T-cell (primary cell): ENCODE data around the gene RAB20. TPM values are rescaled to one million over a fixed set of nuclear protein-coding genes. Genes with fewer than 3 reads are reported as not detected.

Experiments
- ATAC-seq, 4 experiments: fragments of 200-7000 bp in 3 of 4; fragments of 150-1000 bp in 1 of 4; cut with Tn5 transposase; replicated peaks in 1 of 4; 1 replicate in 3 of 4; 2 replicates in 1 of 4; pipeline ENCODE4 v1.10.0; 2021; ENCODE audit warnings: moderate library complexity in 3 of 4, mild to moderate bottlenecking in 2 of 4, moderate number of reproducible peaks in 1 of 4
- CTCF ChIA-PET, 2 donors: fragments of 300-600 bp; sonication (Branson Sonifier 250); formaldehyde crosslinking; loops; one replicate each; lab custom pipeline; 2022; ENCODE audit warnings: antibody characterized with exemption in 2 of 2; lab: Charles Lee
- POLR2A ChIA-PET, 2 donors: fragments of 300-600 bp; sonication (Branson Sonifier 250); formaldehyde crosslinking; loops; one replicate each; lab custom pipeline; 2022; ENCODE audit warnings: antibody characterized with exemption in 2 of 2; lab: Charles Lee
- DNase-seq, 35 experiments: peaks; one replicate each; pipeline versions ENCODE4 v3.0.0 to v3.0.0-alpha.2; 2013 to 2023
- H3K27ac ChIP-seq: one replicate; pipeline ENCODE4 v1.5.1; 2013; ENCODE audit warnings: low read length
- H3K27me3 ChIP-seq, 2 experiments: replicated peaks in 1 of 2; 1 replicate in 1 of 2; 2 replicates in 1 of 2; pipeline versions ENCODE4 v1.6.1 to v1.7.0; 2013; ENCODE audit warnings: low read length in 1 of 2, mixed read lengths in 1 of 2; ENCODE audit not compliant: control insufficient read depth in 2 of 2, insufficient read depth in 2 of 2; ENCODE audit errors: extremely low read depth in 1 of 2
- H3K36me3 ChIP-seq, 2 donors: 1 replicate in 1 of 2; 2 replicates in 1 of 2; pipeline versions ENCODE4 v1.6.1 to v1.7.0; 2013; ENCODE audit warnings: low read length in 1 of 2; ENCODE audit not compliant: control insufficient read depth in 2 of 2, insufficient read depth in 1 of 2; ENCODE audit errors: extremely low read depth in 1 of 2
- H3K4me1 ChIP-seq, 2 experiments: 1 replicate in 1 of 2; 2 replicates in 1 of 2; pipeline versions ENCODE4 v1.6.1 to v1.7.0; 2013; ENCODE audit warnings: low read length in 2 of 2, mixed read lengths in 1 of 2; ENCODE audit not compliant: insufficient read depth in 2 of 2, control insufficient read depth in 1 of 2; ENCODE audit errors: extremely low read depth in 1 of 2
- H3K4me3 ChIP-seq, 2 donors: 1 replicate in 1 of 2; 2 replicates in 1 of 2; pipeline versions ENCODE4 v1.5.1 to v1.7.0; 2013; ENCODE audit warnings: mild to moderate bottlenecking in 2 of 2, low read length in 1 of 2, moderate library complexity in 1 of 2; ENCODE audit not compliant: control insufficient read depth in 1 of 2; ENCODE audit errors: extremely low read depth in 1 of 2
- H3K9me3 ChIP-seq: 2 replicates; pipeline ENCODE4 v1.7.0; 2013
- H3K27ac Mint-ChIP-seq, 2 donors: one replicate each; pipeline ENCODE4 v1.8.0; 2020 to 2021; ENCODE audit warnings: mild to moderate bottlenecking in 2 of 2, mixed read lengths in 2 of 2
- H3K27me3 Mint-ChIP-seq, 2 donors: one replicate each; pipeline ENCODE4 v1.8.0; 2021 to 2022; ENCODE audit warnings: mixed read lengths in 2 of 2
- H3K36me3 Mint-ChIP-seq: one replicate; pipeline ENCODE4 v1.8.0; 2021; ENCODE audit warnings: mixed read lengths
- H3K4me1 Mint-ChIP-seq, 3 donors: one replicate each; pipeline ENCODE4 v1.8.0; 2020 to 2022; ENCODE audit warnings: mixed read lengths in 3 of 3, mild to moderate bottlenecking in 1 of 3
- H3K4me3 Mint-ChIP-seq, 3 donors: one replicate each; pipeline ENCODE4 v1.8.0; 2020 to 2022; ENCODE audit warnings: mild to moderate bottlenecking in 3 of 3, mixed read lengths in 3 of 3, moderate library complexity in 3 of 3
- H3K9me3 Mint-ChIP-seq, 3 donors: one replicate each; pipeline ENCODE4 v1.8.0; 2020 to 2022; ENCODE audit warnings: mixed read lengths in 3 of 3
- WGBS: methylation state at CpG from one replicate; pipeline ENCODE4 v1.1.5; 2013; ENCODE audit warnings: missing lambda C conversion rate; ENCODE audit not compliant: insufficient coverage; 5-methylcytosine and 5-hydroxymethylcytosine counted together
- total RNA-seq, 35 experiments: library from RNA in 6 of 35; stranded (reverse) in 6 of 35; fragments of 120-200 nt in 1 of 35; gene quantifications; one replicate each; pipeline versions ENCODE4 v1.2.1 to v1.2.4 and lab custom pipeline; 2013 to 2026

The RAB20 gene
- total RNA-seq, 5 donors from 2014 or later (not counting 1 experiment from before 2014, with no cell fraction given): 0.47 to 3.1 (median 2.1) TPM

GRCh38 chr13:110600261-110600819 lies 38.8 kb upstream of the RAB20 start:
- Mint-ChIP-seq H3K27ac (no peak overlapping the region), H3K4me3 (no peak overlapping the region)
- 89% methylated on average over 5 of the region's 10 CpGs for WGBS

GRCh38 chr13:110597041-110597689 lies 35.6 kb upstream of the RAB20 start:
- no peak overlapping the region for H3K4me3 Mint-ChIP-seq
- no peaks in the 10 kb centered on the region for H3K36me3 Mint-ChIP-seq
- ChIA-PET POLR2A (interaction anchor here in 1 of 2 donors (0.6 kb wide), 1 partner anchor 57 kb away, joined by 7 read pairs; no protein-coding TSS in a partner anchor), CTCF (interaction anchor here in 1 of 2 donors (0.7 kb wide), 1 partner anchor 490 kb away, joined by 3 read pairs; no protein-coding TSS in a partner anchor)
- no peak overlapping the region for H3K27ac Mint-ChIP-seq
- Histone ChIP-seq H3K9me3 (no peaks in the 10 kb centered on the region), H3K36me3 (no peaks in the 10 kb centered on the region), H3K4me1 (no peaks in the 10 kb centered on the region), H3K27ac (no peak overlapping the region), H3K4me3 (no peak overlapping the region), H3K27me3 (peaks cover 0 to 3% of the 10 kb centered on the region in 2 experiments)
- DNase-seq: no peak
- ATAC-seq: no peak
- H3K27me3 Mint-ChIP-seq: peaks cover 2 to 4% of the 10 kb centered on the region in 2 donors
- H3K9me3 Mint-ChIP-seq: no peaks in the 10 kb centered on the region
- 83% methylated on average over 10 of the region's 16 CpGs for WGBS
- peaks cover 0 to 2% (median 0%) of the 10 kb centered on the region in 3 donors for H3K4me1 Mint-ChIP-seq

More at GRCh38 chr13:110600261-110600819, 38.8 kb upstream of the RAB20 start:
- ATAC-seq: no peak
- H3K36me3 Mint-ChIP-seq: no peaks in the 10 kb centered on the region
- no peak overlapping the region for H3K27ac ChIP-seq
- H3K9me3 ChIP-seq: no peaks in the 10 kb centered on the region
- ChIA-PET POLR2A (no interaction called here), CTCF (no interaction called here)
- H3K36me3 ChIP-seq: no peaks in the 10 kb centered on the region
- no peaks in the 10 kb centered on the region for H3K4me1 Mint-ChIP-seq
- H3K27me3 Mint-ChIP-seq: peaks cover 5 to 8% of the 10 kb centered on the region in 2 donors
- no peaks in the 10 kb centered on the region for H3K9me3 Mint-ChIP-seq
- H3K4me1 ChIP-seq: no peaks in the 10 kb centered on the region
- H3K4me3 ChIP-seq: no peak overlapping the region
- DNase-seq: no peak
- H3K27me3 ChIP-seq: peaks cover 0 to 2% of the 10 kb centered on the region in 2 experiments

- WGBS: no CpG with 5 or more reads among the region's 6 CpGs
- Mint-ChIP-seq H3K36me3 (no peaks in the 10 kb centered on the region), H3K9me3 (no peaks in the 10 kb centered on the region), H3K4me1 (peaks cover 0 to 2% (median 0%) of the 10 kb centered on the region in 3 donors), H3K27ac (no peak overlapping the region), H3K4me3 (no peak overlapping the region), H3K27me3 (peaks cover 0 to 5% of the 10 kb centered on the region in 2 donors)
- ChIA-PET CTCF (interaction anchor here in 1 of 2 donors (0.5 to 0.7 kb wide), 3 partner anchors 108 to 548 kb away, joined by 3 to 4 read pairs (median 3); no protein-coding TSS in a partner anchor), POLR2A (no interaction called here)
- peak in 2 of 35 experiments; percentile 3 to 61 for DNase-seq
- H3K4me3 ChIP-seq: no peak overlapping the region
- ATAC-seq: peak in 3 of 4 experiments; percentile 30 to 69 (median 61)
- peaks cover 0 to 8% of the 10 kb centered on the region in 2 experiments for H3K27me3 ChIP-seq
- H3K36me3 ChIP-seq: no peaks in the 10 kb centered on the region
- H3K9me3 ChIP-seq: no peaks in the 10 kb centered on the region
- H3K27ac ChIP-seq: no peak overlapping the region
- no peaks in the 10 kb centered on the region for H3K4me1 ChIP-seq
These were observed 32.1 kb upstream of the RAB20 start for GRCh38 chr13:110593430-110594130.

GRCh38 chr13:110592665-110593064 lies 31.1 kb upstream of the RAB20 start:
- no peaks in the 10 kb centered on the region for H3K4me1 ChIP-seq
- Mint-ChIP-seq H3K4me1 (peaks cover 0 to 2% (median 0%) of the 10 kb centered on the region in 3 donors), H3K4me3 (no peak overlapping the region), H3K36me3 (no peaks in the 10 kb centered on the region), H3K27ac (no peak overlapping the region), H3K27me3 (peaks cover 0 to 5% of the 10 kb centered on the region in 2 donors), H3K9me3 (no peaks in the 10 kb centered on the region)
- WGBS: no CpG with 5 or more reads among the region's 2 CpGs
- ChIA-PET POLR2A (no interaction called here), CTCF (interaction anchor here in 1 of 2 donors (0.7 kb wide), 1 partner anchor 250 kb away, joined by 4 read pairs; no protein-coding TSS in a partner anchor)
- H3K27ac ChIP-seq: no peak overlapping the region
- no peak overlapping the region for H3K4me3 ChIP-seq
- no peaks in the 10 kb centered on the region for H3K36me3 ChIP-seq
- peaks cover 0 to 8% of the 10 kb centered on the region in 2 experiments for H3K27me3 ChIP-seq
- DNase-seq: no peak
- H3K9me3 ChIP-seq: no peaks in the 10 kb centered on the region
- no peak for ATAC-seq

- Histone ChIP-seq H3K4me1 (no peaks in the 10 kb centered on the region), H3K4me3 (no peak overlapping the region), H3K9me3 (no peaks in the 10 kb centered on the region), H3K27ac (no peak overlapping the region), H3K27me3 (peaks cover 0 to 11% of the 10 kb centered on the region in 2 experiments), H3K36me3 (no peaks in the 10 kb centered on the region)
- WGBS: 89% methylated on average over 4 of the region's 6 CpGs
- Mint-ChIP-seq H3K4me1 (peaks cover 0 to 2% (median 0%) of the 10 kb centered on the region in 3 donors), H3K27me3 (peaks cover 4 to 13% of the 10 kb centered on the region in 2 donors), H3K9me3 (no peaks in the 10 kb centered on the region), H3K4me3 (no peak overlapping the region), H3K27ac (no peak overlapping the region), H3K36me3 (no peaks in the 10 kb centered on the region)
- no peak for DNase-seq
- ChIA-PET POLR2A (no interaction called here), CTCF (no interaction called here)
- ATAC-seq: no peak
These were observed 29.1 kb upstream of the RAB20 start for GRCh38 chr13:110590577-110590976.

- peaks cover 0 to 2% (median 0%) of the 10 kb centered on the region in 3 donors for H3K4me1 Mint-ChIP-seq
- WGBS: 48% methylated on average over 2 of the region's 3 CpGs
- H3K4me3 ChIP-seq: no peak overlapping the region
- H3K27me3 ChIP-seq: peaks cover 0 to 15% of the 10 kb centered on the region in 2 experiments
- ChIA-PET POLR2A (no interaction called here), CTCF (no interaction called here)
- H3K4me3 Mint-ChIP-seq: no peak overlapping the region
- no peak for ATAC-seq
- peaks cover 4 to 13% of the 10 kb centered on the region in 2 donors for H3K27me3 Mint-ChIP-seq
- H3K4me1 ChIP-seq: no peaks in the 10 kb centered on the region
- no peaks in the 10 kb centered on the region for H3K9me3 Mint-ChIP-seq
- H3K36me3 ChIP-seq: no peaks in the 10 kb centered on the region
- no peaks in the 10 kb centered on the region for H3K9me3 ChIP-seq
- H3K27ac ChIP-seq: no peak overlapping the region
- H3K27ac Mint-ChIP-seq: no peak overlapping the region
- H3K36me3 Mint-ChIP-seq: no peaks in the 10 kb centered on the region
- DNase-seq: no peak
These were observed 28.4 kb upstream of the RAB20 start for GRCh38 chr13:110589793-110590390.
